Measurements from ENCODE around the gene SLAMF7.

SLAMF7 gene

DNA sequence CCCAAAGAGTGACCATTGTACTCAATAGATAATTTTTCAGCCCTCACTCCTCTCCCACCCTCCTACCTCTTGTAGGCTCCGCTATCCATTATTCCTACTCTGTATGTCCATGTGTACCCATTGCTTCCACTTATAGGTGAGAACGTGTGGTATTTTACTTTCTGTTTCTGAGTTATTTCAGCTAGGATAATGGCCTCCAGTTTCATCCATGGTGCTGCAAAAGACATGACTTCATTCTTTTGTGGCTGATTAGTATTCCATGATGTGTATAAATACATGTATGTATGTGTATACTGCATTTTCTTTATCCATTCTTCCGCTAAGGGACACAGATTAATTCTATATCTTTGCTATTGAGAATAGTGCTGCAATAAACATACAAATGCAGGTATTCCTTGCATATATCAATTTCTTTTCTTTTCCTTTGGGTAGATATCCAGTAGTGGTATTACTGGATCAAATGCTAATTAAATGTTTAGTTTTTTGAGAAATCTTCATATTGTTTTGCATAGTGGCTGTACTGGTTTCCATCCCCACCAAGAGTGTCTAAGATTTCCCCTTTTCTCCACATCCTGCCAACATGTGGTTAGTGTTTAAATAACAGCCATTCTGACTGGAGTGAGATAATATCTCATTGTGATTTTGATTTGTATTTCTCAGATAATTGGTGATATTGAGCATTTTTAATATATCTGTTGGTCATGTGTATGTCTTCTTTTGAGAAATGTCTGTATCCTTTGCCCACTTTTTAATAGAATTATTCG is 61.8 kb downstream of the SLAMF7 start:
- no peak for DNase-seq (ENCODE audit: low spot score)

DNA sequence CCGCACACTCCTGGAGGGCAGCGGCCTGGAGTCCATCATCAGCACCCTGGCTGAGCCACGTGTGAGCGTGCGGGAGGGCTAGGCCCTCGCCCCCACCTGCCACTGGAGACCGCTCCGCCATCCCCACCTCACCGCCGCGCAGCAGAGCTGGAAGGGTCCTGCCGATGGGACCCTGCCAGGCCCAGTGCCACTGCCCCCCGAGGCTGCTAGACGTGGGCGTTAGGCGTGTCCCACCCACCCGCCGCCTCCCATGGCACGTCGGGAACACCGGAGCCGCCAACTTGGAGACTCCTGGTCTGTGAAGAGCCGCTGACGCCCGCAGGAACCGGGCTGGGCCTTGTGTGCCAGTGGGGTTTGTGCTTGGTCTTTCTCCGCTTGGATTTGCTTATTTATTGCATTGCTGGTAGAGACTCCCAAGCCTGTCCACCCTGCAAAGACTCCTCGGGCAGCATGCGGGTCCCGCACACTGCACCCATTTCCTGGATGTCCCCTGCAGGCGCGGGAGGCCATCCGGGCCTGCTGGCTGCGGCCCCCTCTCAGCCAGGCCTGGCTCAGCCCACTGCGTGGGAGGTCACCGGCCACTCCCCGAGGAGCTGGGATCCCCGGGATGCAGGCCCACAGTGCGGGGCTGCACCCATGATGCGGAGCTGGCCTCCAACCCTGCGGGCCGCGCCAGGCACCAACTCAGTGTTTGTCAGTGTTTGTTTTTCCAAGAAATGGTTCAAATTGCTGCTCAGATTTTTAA is 63.0 kb downstream of the SLAMF7 start:
- no peak for DNase-seq (ENCODE audit: low spot score)
